ENCODE measurements around the gene YIF1A. TPM values are rescaled to one million over a fixed set of nuclear protein-coding genes. Genes with fewer than 3 reads are reported as not detected.

Gene YIF1A
- 128 and 134 TPM in 2 replicates for total RNA-seq (2012; rRNA removed)
- polyA plus RNA-seq (2012; rRNA removed), result 207 and 219 TPM in 2 replicates
- polyA plus RNA-seq (2012; cell fraction: cytosol; rRNA removed), result 235 and 292 TPM in 2 replicates
- 160 and 316 TPM in 2 replicates for polyA plus RNA-seq (2012; cell fraction: nucleus; rRNA removed; ENCODE audit: low replicate concordance)
- Bru-seq, nascent RNA, result percentile 73 among the genes with signal in this experiment
- BruChase-seq, experiment 1, labeled RNA remaining after a 6-hour chase, result percentile 72 among the genes with signal in this experiment
- BruChase-seq, experiment 2, labeled RNA remaining after a 2-hour chase, result percentile 70 among the genes with signal in this experiment
- long read RNA-seq, transcript YIF1A-203 (8 exons, 1,124 nt), result major isoform, 190 of 233 reads
- long read RNA-seq, transcript YIF1A-201 (7 exons, 943 nt), result minor isoform, 5 of 233 reads
- long read RNA-seq, partial matches to known transcripts, result 23 of 233 reads
- long read RNA-seq, other reads (novel, unspliced or antisense), result 12 of 233 reads

- peak within 1 kb of the TSS; percentile 92 for H4K5ac ChIP-seq (ENCODE audit: low read depth, low read length)
- H2BK5ac ChIP-seq (ENCODE audit: low read depth, low read length, poor library complexity, severe bottlenecking), result peak within 1 kb of the TSS; percentile 93
- peak within 1 kb of the TSS; percentile 99 for H3K14ac ChIP-seq (replicated peaks; ENCODE audit: low read depth, low read length)
- peak within 1 kb of the TSS; percentile 69 for H3K4me3 ChIP-seq (ENCODE audit: insufficient read depth, low read depth, low read length)
- peak within 1 kb of the TSS; percentile 95 for H4K91ac ChIP-seq (ENCODE audit: insufficient read depth, low read depth, low read length)
- peak within 1 kb of the TSS; percentile 90 for H3K56ac ChIP-seq (ENCODE audit: extremely low read depth, insufficient read depth, low read length)
- H2AK9ac ChIP-seq (replicated peaks; ENCODE audit: low read depth, low read length, poor library complexity), result peak within 1 kb of the TSS; percentile 99
- no peak within 1 kb of the TSS; the same call in 1 of the 2 replicates for H2BK20ac ChIP-seq (ENCODE audit: low read depth, low read length)
- peak within 1 kb of the TSS; percentile 99 for H3K9ac ChIP-seq (ENCODE audit: low read depth, low read length)
- dilution Hi-C loops (cut with HindIII; ENCODE audit: low sequenced_read_pairs, unreplicated experiment), result no loop called here
- ATAC-seq (ENCODE audit: low read depth), result peak; percentile 95
- peak within 1 kb of the TSS; percentile 93 to 98 for H4K8ac ChIP-seq (ENCODE audit: low read depth in 2 of 2, low read length in 2 of 2)
- CTCF ChIA-PET, result interaction anchor here (0.6 to 1.0 kb wide), 2 partner anchors 28 to 810 kb away, joined by 3 read pairs; no protein-coding TSS in a partner anchor
- intact Hi-C loops (cut with micrococcal nuclease), result loop anchor here (1.0 to 2.0 kb wide), 2 partner anchors 39 to 66 kb away; no protein-coding TSS in a partner anchor
- H2AK5ac ChIP-seq (ENCODE audit: low read depth, low read length), result peak within 1 kb of the TSS; percentile 90
- H3K23ac ChIP-seq (ENCODE audit: low read depth, low read length), result peak within 1 kb of the TSS; percentile 91
- H4K20me1 ChIP-seq (ENCODE audit: insufficient read depth, low read length), result peaks cover 15% of the 10 kb centered on the region
- H3K9me3 ChIP-seq (ENCODE audit: control insufficient read depth, insufficient read depth, low read length), result no peaks in the 10 kb centered on the region
- no TSS peak for BruUV-seq (replicated peaks)
- peaks cover 17% of the 10 kb centered on the region for H3K9me1 ChIP-seq (ENCODE audit: insufficient read depth, low read length)
- H3K4ac ChIP-seq (ENCODE audit: low read depth, low read length), result peak within 1 kb of the TSS; percentile 98
- no peak for TF ChIP-seq RAD21 (IDR thresholded peaks at IDR 0.05; ENCODE audit: low read length)
- TF ChIP-seq MAZ (IDR thresholded peaks at IDR 0.05; ENCODE audit: borderline replicate concordance, low read depth, low read length), result peak; percentile 76; the same call in 1 of the 2 replicates
- TF ChIP-seq POLR2A (IDR thresholded peaks at IDR 0.05; ENCODE audit: low read depth, low read length), result peak; percentile 97
- TF ChIP-seq FOS (IDR thresholded peaks at IDR 0.05; ENCODE audit: low read depth, low read length), result peak; percentile 41; the same call in 1 of the 2 replicates
- 0 out of 2 replicates have a peak, but pooled peaks have one; percentile 36 for TF ChIP-seq MXI1 (IDR thresholded peaks at IDR 0.05; ENCODE audit: borderline replicate concordance, low read depth, low read length)
- TF ChIP-seq SMC3 (IDR thresholded peaks at IDR 0.05; ENCODE audit: low read depth, low read length), result no peak
- no peak for TF ChIP-seq RCOR1 (IDR thresholded peaks at IDR 0.05; ENCODE audit: insufficient replicate concordance, low read length)
- 0 out of 2 replicates have a peak, but pooled peaks have one; percentile 8 for TF ChIP-seq CEBPB (IDR thresholded peaks at IDR 0.05; ENCODE audit: low read depth, low read length)
- 0% methylated on average over 50 of the region's 87 CpGs; no CpG with 5 or more reads in 1 of the 2 experiments for WGBS, 2 experiments (ENCODE audit: extremely low coverage in 2 of 2, insufficient read length in 1 of 2)
- peak within 1 kb of the TSS; percentile 43 for H2BK120ac ChIP-seq (ENCODE audit: low read depth, low read length)
- POLR2A ChIA-PET (ENCODE audit: unreplicated experiment), result interaction anchor here (0.6 to 1.2 kb wide), 7 partner anchors 8 to 236 kb away, joined by 3 to 16 read pairs (median 3); partner anchors contain the start of gene CD248
- H3K18ac ChIP-seq (ENCODE audit: low read depth, low read length), result peak within 1 kb of the TSS; percentile 38
- peak within 1 kb of the TSS; percentile 98 for H3K4me2 ChIP-seq (ENCODE audit: low read depth, low read length)
- H3K79me1 ChIP-seq (ENCODE audit: low read depth in 1 of 2, low read length in 2 of 2), result peaks cover 15 to 40% of the 10 kb centered on the region in 2 experiments; a peak in 3 of 4 replicates
- DNase-seq, result peak; percentile 100
- H3K36me3 ChIP-seq (ENCODE audit: control insufficient read depth, insufficient read depth, low read length), result peaks cover 16% of the 10 kb centered on the region; the same call in 1 of the 2 replicates
- H3K27ac ChIP-seq (ENCODE audit: insufficient read depth, low read length), result peak within 1 kb of the TSS; percentile 86
- in situ Hi-C loops (cut with MboI; ENCODE audit: low sequenced_read_pairs), result no loop called here
- peak within 1 kb of the TSS; percentile 98 for H2AFZ ChIP-seq (replicated peaks; ENCODE audit: low read length, poor library complexity)
- peaks cover 29% of the 10 kb centered on the region for H3K27me3 ChIP-seq (ENCODE audit: control insufficient read depth, insufficient read depth, low read length)
- H3K4me1 ChIP-seq (ENCODE audit: control insufficient read depth, insufficient read depth, low read length), result peaks cover 11% of the 10 kb centered on the region
- no peak within 1 kb of the TSS; the same call in 2 of the 3 replicates for H2BK15ac ChIP-seq (ENCODE audit: low read depth, low read length)
These were observed at the start of gene YIF1A for GRCh38 chr11:66288671-66289547. YIF1A (minus strand) TSS chr11:66289143; CDS start chr11:66288985, 158 bp downstream.
